Esophagus muscularis mucosa (tissue), 4 donors: ENCODE measurements around the gene MS4A18. TPM values are rescaled to one million over a fixed set of nuclear protein-coding genes. Genes with fewer than 3 reads are reported as not detected.

Experiments
- DNase-seq: peaks from one replicate; pipeline ENCODE4 v3.0.0-alpha.2; 2017; ENCODE audit errors: extremely low spot score
- H3K27ac ChIP-seq, 4 donors: fragments of 200-600 bp; sonication (generic); replicated peaks in 1 of 4; 1 replicate in 3 of 4; 2 replicates in 1 of 4; pipeline ENCODE4 v1.5.1; 2016 to 2019; ENCODE audit warnings: mild to moderate bottlenecking in 1 of 4
- H3K27me3 ChIP-seq, 4 donors: fragments of 200-600 bp; sonication (generic); one replicate each; pipeline versions ENCODE4 v1.5.1 to v1.6.0; 2016 to 2019
- H3K36me3 ChIP-seq, 4 donors: fragments of 200-600 bp; sonication (generic); one replicate each; pipeline ENCODE4 v1.5.1; 2016 to 2019
- H3K4me1 ChIP-seq, 4 donors: fragments of 200-600 bp; sonication (generic); one replicate each; pipeline ENCODE4 v1.5.1; 2016 to 2019
- H3K4me3 ChIP-seq, 4 donors: fragments of 200-600 bp; sonication (generic); 1 replicate in 2 of 4; 2 replicates in 2 of 4; pipeline ENCODE4 v1.5.1; 2016 to 2019; ENCODE audit warnings: mild to moderate bottlenecking in 4 of 4, moderate library complexity in 1 of 4
- H3K9me3 ChIP-seq, 4 donors: fragments of 200-600 bp; sonication (generic); 1 replicate in 3 of 4; 2 replicates in 1 of 4; pipeline ENCODE4 v1.5.1; 2016 to 2019
- EP300 ChIP-seq: sonication (generic); formaldehyde crosslinking; IDR thresholded peaks from one replicate; pipeline ENCODE4 v1.6.1; 2017; ENCODE audit warnings: antibody characterized with exemption
- POLR2A ChIP-seq: fragments of 450-650 bp; IDR thresholded peaks from one replicate; pipeline ENCODE4 v1.6.1; 2017; ENCODE audit warnings: antibody characterized with exemption, moderate library complexity, mild to moderate bottlenecking, low read depth
- POLR2AphosphoS5 ChIP-seq, 2 donors: sonication (generic); formaldehyde crosslinking; IDR thresholded peaks; one replicate each; pipeline ENCODE4 v1.6.1; 2017; ENCODE audit warnings: antibody characterized with exemption in 2 of 2
- WGBS: methylation state at CpG from one replicate; pipeline ENCODE4 v1.1.5; 2018; 5-methylcytosine and 5-hydroxymethylcytosine counted together
- intact Hi-C: fragments of 100-400 bp; cut with DNase I; formaldehyde crosslinking; loops from one replicate; pipeline ENCODE4 v1.15.1; 2023
- total RNA-seq, 4 donors: library from RNA; depleted of rRNA; stranded (reverse); fragments of >200 nt; gene quantifications; one replicate each; pipeline versions ENCODE4 v1.1.0 to v1.2.1, GENCODE V29; 2016
- TF ChIP-seq, protein P1 (sequence below), 3 experiments: fragments of 200-600 bp in 2 of 3; fragments of 450-650 bp in 1 of 3; sonication (generic) in 2 of 3; IDR thresholded peaks; one replicate each; pipeline ENCODE4 v1.5.1; 2017 to 2019; ENCODE audit warnings: antibody characterized with exemption in 3 of 3, mild to moderate bottlenecking in 2 of 3, moderate library complexity in 1 of 3

Gene MS4A18
- total RNA-seq, 4 donors from 2014 or later = not detected

DNA sequence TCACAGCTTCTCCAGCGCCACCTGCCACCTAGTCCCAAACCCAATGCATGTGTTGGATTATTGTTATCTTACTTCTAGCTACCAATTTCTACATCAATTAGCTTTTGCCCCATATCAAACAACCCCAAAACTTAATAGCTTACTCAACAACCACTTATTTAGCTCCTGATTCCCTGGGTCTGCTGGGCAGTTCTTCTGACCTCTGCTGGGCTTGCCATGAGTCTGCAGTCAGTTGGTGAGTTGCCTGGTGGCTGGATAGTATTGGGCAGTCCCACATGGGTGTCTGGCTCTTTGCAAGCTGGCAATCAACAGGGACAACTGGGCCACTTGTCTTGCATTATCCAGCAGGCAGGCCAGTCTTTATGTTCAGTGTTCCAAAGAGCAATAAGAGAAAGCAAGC, 18.5 kb downstream of the MS4A18 start:
- Histone ChIP-seq H3K4me3 (no peak overlapping the region), H3K36me3 (no peaks in the 10 kb centered on the region), H3K4me1 (no peaks in the 10 kb centered on the region), H3K9me3 (peaks cover 0 to 10% (median 0%) of the 10 kb centered on the region in 4 donors), H3K27me3 (peaks cover 0 to 21% (median 0%) of the 10 kb centered on the region in 4 donors), H3K27ac (no peak overlapping the region)
- intact Hi-C loops = no loop called here
- TF ChIP-seq, protein P1, sequence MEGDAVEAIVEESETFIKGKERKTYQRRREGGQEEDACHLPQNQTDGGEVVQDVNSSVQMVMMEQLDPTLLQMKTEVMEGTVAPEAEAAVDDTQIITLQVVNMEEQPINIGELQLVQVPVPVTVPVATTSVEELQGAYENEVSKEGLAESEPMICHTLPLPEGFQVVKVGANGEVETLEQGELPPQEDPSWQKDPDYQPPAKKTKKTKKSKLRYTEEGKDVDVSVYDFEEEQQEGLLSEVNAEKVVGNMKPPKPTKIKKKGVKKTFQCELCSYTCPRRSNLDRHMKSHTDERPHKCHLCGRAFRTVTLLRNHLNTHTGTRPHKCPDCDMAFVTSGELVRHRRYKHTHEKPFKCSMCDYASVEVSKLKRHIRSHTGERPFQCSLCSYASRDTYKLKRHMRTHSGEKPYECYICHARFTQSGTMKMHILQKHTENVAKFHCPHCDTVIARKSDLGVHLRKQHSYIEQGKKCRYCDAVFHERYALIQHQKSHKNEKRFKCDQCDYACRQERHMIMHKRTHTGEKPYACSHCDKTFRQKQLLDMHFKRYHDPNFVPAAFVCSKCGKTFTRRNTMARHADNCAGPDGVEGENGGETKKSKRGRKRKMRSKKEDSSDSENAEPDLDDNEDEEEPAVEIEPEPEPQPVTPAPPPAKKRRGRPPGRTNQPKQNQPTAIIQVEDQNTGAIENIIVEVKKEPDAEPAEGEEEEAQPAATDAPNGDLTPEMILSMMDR (IDR thresholded peaks at IDR 0.05) = no peak
- no peak for TF ChIP-seq POLR2A
- no peak for TF ChIP-seq POLR2AphosphoS5 (IDR thresholded peaks at IDR 0.05)
- no peak for TF ChIP-seq EP300
- 100% methylated on average over 1 of the region's 1 CpG for whole genome bisulfite sequencing
- DNase-seq = no peak

DNA sequence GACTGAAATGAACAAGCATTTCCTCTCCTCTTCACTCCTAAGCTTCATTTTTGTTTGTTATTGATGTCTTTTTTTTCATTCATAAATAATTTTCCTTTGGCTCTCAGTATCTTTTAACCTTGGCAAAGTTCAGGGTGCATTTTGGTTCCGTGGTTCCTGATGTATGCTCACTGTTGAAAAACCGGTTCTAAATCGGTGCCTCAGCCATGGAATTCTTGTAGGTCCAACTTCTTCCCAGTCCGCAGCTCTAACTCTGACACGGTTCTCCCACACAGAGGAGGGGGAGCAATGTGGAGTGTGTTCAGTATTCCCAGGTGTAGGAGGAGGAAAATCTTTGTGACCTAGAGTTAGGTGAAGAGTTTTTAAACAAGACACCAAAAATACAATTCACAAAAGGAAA, 19.6 kb downstream of the MS4A18 start:
- Histone ChIP-seq H3K4me1 (no peaks in the 10 kb centered on the region), H3K9me3 (peaks cover 0 to 10% (median 0%) of the 10 kb centered on the region in 4 donors), H3K27ac (no peak overlapping the region), H3K27me3 (peaks cover 0 to 14% (median 0%) of the 10 kb centered on the region in 4 donors), H3K4me3 (no peak overlapping the region), H3K36me3 (no peaks in the 10 kb centered on the region)
- DNase-seq = no peak
- WGBS = 87% methylated on average over 5 of the region's 5 CpGs
- no peak for TF ChIP-seq EP300
- TF ChIP-seq, protein P1 (IDR thresholded peaks at IDR 0.05) = no peak
- TF ChIP-seq POLR2AphosphoS5 (IDR thresholded peaks at IDR 0.05) = no peak
- TF ChIP-seq POLR2A = no peak
- intact Hi-C loops = no loop called here

DNA sequence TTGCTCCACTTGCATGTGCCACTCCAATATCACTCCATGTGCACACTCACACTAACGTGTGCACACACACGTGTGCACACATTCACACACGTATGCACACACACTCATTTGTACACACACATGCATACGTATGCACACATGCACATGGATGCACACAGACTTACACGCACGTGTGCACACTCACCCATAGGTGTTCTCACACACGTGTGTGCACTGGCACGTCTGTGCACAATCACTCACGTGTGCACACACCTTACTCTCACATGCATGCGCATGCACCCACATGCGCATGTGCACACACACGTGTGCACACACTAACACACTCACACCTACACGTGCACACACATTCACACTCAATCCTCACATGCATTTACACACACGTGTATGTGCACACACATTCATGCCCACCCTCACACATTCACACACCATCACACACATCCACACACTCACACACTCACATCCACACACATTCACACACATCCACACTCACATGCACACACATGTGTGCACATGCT, 22.9 kb downstream of the MS4A18 start:
- intact Hi-C loops = no loop called here
- TF ChIP-seq POLR2A (no peak), POLR2AphosphoS5 (IDR thresholded peaks at IDR 0.05) (no peak), EP300 (no peak)
- TF ChIP-seq, protein P1 (IDR thresholded peaks at IDR 0.05) = no peak

DNA sequence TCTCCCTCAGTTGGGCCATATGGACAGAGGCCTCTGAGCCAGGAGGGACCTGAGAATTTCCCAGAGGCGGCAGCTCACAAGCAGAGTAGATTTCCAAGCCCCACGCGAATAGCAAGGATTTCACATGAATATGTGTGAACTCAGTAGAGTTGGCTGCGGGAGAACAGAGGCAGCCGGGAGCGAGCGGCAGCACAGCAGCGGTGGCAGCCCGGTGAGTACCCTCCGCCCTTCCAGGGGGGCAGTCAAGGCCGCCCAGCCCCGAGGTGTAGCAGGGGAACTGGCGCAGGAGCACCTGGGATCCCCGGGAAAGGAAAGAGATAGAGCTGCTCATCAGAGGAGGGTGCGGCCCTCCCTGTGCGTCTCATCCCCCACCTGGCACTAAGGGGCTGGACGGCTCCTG, 23.7 kb downstream of the MS4A18 start:
- no peaks in the 10 kb centered on the region for H3K4me1 ChIP-seq
- TF ChIP-seq POLR2AphosphoS5 (IDR thresholded peaks at IDR 0.05) = no peak
- TF ChIP-seq EP300 = no peak
- no peak for TF ChIP-seq POLR2A
- TF ChIP-seq, protein P1 (IDR thresholded peaks at IDR 0.05) = no peak
- 85% methylated on average over 5 of the region's 17 CpGs for WGBS
- H3K27ac ChIP-seq = no peak overlapping the region
- peaks cover 0 to 26% (median 0%) of the 10 kb centered on the region in 4 donors for H3K27me3 ChIP-seq
- H3K4me3 ChIP-seq = no peak overlapping the region
- intact Hi-C loops = no loop called here
- no peaks in the 10 kb centered on the region for H3K9me3 ChIP-seq
- no peaks in the 10 kb centered on the region for H3K36me3 ChIP-seq
- no peak for DNase-seq

More for the DNA sequence above, 22.9 kb downstream of the MS4A18 start:
- H3K4me3 ChIP-seq = no peak overlapping the region
- no peak overlapping the region for H3K27ac ChIP-seq
- no peaks in the 10 kb centered on the region for H3K4me1 ChIP-seq
- no peaks in the 10 kb centered on the region for H3K9me3 ChIP-seq
- H3K36me3 ChIP-seq = no peaks in the 10 kb centered on the region
- DNase-seq = no peak
- H3K27me3 ChIP-seq = peaks cover 0 to 18% (median 0%) of the 10 kb centered on the region in 4 donors
- WGBS = 92% methylated on average over 14 of the region's 14 CpGs

DNA sequence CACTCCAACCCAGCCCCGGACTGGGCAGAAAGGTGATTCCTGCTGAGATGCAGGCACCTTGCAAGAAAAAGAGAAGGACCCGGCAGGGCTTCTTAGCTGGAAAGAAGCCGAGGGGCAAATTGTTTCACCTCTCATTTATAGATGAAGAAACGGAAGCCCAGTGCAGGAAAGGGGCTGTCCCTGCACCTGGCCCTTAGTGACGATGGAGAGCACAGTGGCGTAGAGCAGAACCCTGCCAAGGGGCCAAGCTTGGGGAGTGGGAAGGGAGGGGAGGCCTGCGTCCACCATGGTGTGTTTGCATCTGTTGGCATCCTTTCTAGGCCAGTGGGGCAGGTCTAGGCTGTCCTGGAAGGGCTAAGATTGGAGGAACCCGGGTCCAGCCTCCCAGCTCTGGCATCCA, 24.3 kb downstream of the MS4A18 start:
- Histone ChIP-seq H3K27ac (no peak overlapping the region), H3K9me3 (no peaks in the 10 kb centered on the region), H3K4me1 (no peaks in the 10 kb centered on the region), H3K36me3 (no peaks in the 10 kb centered on the region), H3K27me3 (peaks cover 0 to 30% (median 0%) of the 10 kb centered on the region in 4 donors), H3K4me3 (no peak overlapping the region)
- intact Hi-C loops = no loop called here
- TF ChIP-seq EP300 (no peak), POLR2AphosphoS5 (IDR thresholded peaks at IDR 0.05) (no peak), POLR2A (no peak)
- TF ChIP-seq, protein P1 (IDR thresholded peaks at IDR 0.05) = no peak
- WGBS = 71% methylated on average over 8 of the region's 8 CpGs
- DNase-seq = no peak
